ENCODE results near the gene KHDC1. TPM values are rescaled to one million over a fixed set of nuclear protein-coding genes. Genes with fewer than 3 reads are reported as not detected.

Gene KHDC1
- total RNA-seq, 1 experiment from 2014 or later, result 7.7 TPM

- Histone ChIP-seq H3K14ac (ENCODE audit: insufficient read depth, low read length) (no peak overlapping the region), H3K4ac (ENCODE audit: low read depth, low read length) (no peak overlapping the region), H4K20me1 (ENCODE audit: control insufficient read depth, insufficient read depth, insufficient read length) (no peaks in the 10 kb centered on the region), H2BK120ac (ENCODE audit: low read depth, low read length, poor library complexity, severe bottlenecking) (no peak overlapping the region), H3K23me2 (ENCODE audit: insufficient read length, low read depth, low read length, poor library complexity, severe bottlenecking) (no peaks in the 10 kb centered on the region), H3K79me1 (ENCODE audit: insufficient read depth, low read depth, low read length, poor library complexity, severe bottlenecking) (no peaks in the 10 kb centered on the region), H3K79me2 (ENCODE audit: insufficient read depth, low read length) (no peaks in the 10 kb centered on the region), H3K4me2 (ENCODE audit: insufficient read depth, insufficient read length, low read length) (no peak overlapping the region), H2BK12ac (ENCODE audit: insufficient read length, low read depth, low read length) (no peak overlapping the region), H3K9me3 (ENCODE audit: control insufficient read depth, low read depth, low read length) (no peaks in the 10 kb centered on the region), H3K4me1 (ENCODE audit: insufficient read depth, low read length) (no peaks in the 10 kb centered on the region), H2AFZ (ENCODE audit: low read length) (no peak overlapping the region), H3K27me3 (ENCODE audit: insufficient read depth, low read length) (no peaks in the 10 kb centered on the region), H2BK5ac (ENCODE audit: insufficient read length, low read length) (no peak overlapping the region), H4K91ac (ENCODE audit: insufficient read length, low read depth, low read length) (no peak overlapping the region), H2BK20ac (ENCODE audit: low read depth, low read length, poor library complexity, severe bottlenecking) (no peak overlapping the region), H2BK15ac (ENCODE audit: low read depth, low read length) (no peak overlapping the region), H3K56ac (ENCODE audit: insufficient read length, low read depth, low read length) (no peak overlapping the region), H3K23ac (ENCODE audit: insufficient read length, low read depth, low read length) (no peak overlapping the region), H3K18ac (ENCODE audit: insufficient read length, low read depth, low read length) (no peak overlapping the region), H4K8ac (replicated peaks; ENCODE audit: insufficient read length, low read depth, low read length) (no peak overlapping the region), H2AK5ac (ENCODE audit: insufficient read length, low read length) (no peak overlapping the region), H4K5ac (ENCODE audit: insufficient read length, low read depth, low read length) (no peak overlapping the region), H3K9ac (ENCODE audit: extremely low read depth, insufficient read length, low read length) (no peak overlapping the region), H3K27ac (ENCODE audit: insufficient read length, low read depth, low read length) (no peak overlapping the region), H3T11ph (ENCODE audit: low read length) (no peak overlapping the region)
- Mint-ChIP-seq H3K27me3 (ENCODE audit: low read depth) (no peaks in the 10 kb centered on the region), H3K4me3 (no peak overlapping the region), H3K27ac (no peak overlapping the region), H3K9me3 (no peaks in the 10 kb centered on the region), H3K4me1 (peaks cover 0 to 7% of the 10 kb centered on the region in 2 experiments; a peak in 1 of 4 replicates), H3K36me3 (ENCODE audit: insufficient read depth in 1 of 3, low read depth in 3 of 3) (no peaks in the 10 kb centered on the region)
- WGBS (ENCODE audit: extremely low coverage, insufficient read length, low lambda C conversion rate), result no CpG with 5 or more reads among the region's 2 CpGs
- TF ChIP-seq CTCF (conservative IDR thresholded peaks at IDR 0.05), result no peak
- DNase-seq, result no peak
Observed at GRCh38 chr6:73252703-73253102, 10.3 kb downstream of the KHDC1 start.
